OCI-LY1 (cell line): ENCODE measurements around the gene CSGALNACT2.

Experiments
- H2AFZ ChIP-seq: fragments of 200-600 bp; sonication (generic), shearing (Covaris generic); 2 replicates; pipeline ENCODE4 v1.6.0; 2014; ENCODE audit warnings: antibody characterized with exemption, mild to moderate bottlenecking, low read length
- H3F3A ChIP-seq: fragments of 200-600 bp; sonication (generic), shearing (Covaris generic); 2 replicates; pipeline ENCODE4 v1.6.0; 2014; ENCODE audit warnings: mild to moderate bottlenecking, antibody characterized with exemption, low read length, moderate library complexity; ENCODE audit not compliant: insufficient read depth
- H3K27ac ChIP-seq: fragments of 200-600 bp; sonication (generic); 2 replicates; pipeline ENCODE4 v1.5.1; 2014; ENCODE audit warnings: low read length, mixed run types, mild to moderate bottlenecking, low read depth; ENCODE audit not compliant: poor library complexity, severe bottlenecking
- H3K27me3 ChIP-seq: fragments of 200-600 bp; sonication (generic); 2 replicates; pipeline ENCODE4 v1.6.0; 2014; ENCODE audit warnings: antibody characterized with exemption, mild to moderate bottlenecking, low read length, moderate library complexity; ENCODE audit not compliant: insufficient read depth
- H3K36me3 ChIP-seq: fragments of 200-600 bp; sonication (generic); 2 replicates; pipeline ENCODE4 v1.6.1; 2014; ENCODE audit warnings: mild to moderate bottlenecking, antibody characterized with exemption, low read length, moderate library complexity, mixed read lengths; ENCODE audit not compliant: insufficient read depth
- H3K4me1 ChIP-seq: fragments of 200-600 bp; sonication (generic); 2 replicates; pipeline ENCODE4 v1.5.1; 2014; ENCODE audit warnings: mild to moderate bottlenecking, low read length, moderate library complexity; ENCODE audit not compliant: insufficient read depth, severe bottlenecking
- H3K4me2 ChIP-seq: fragments of 200-600 bp; sonication (generic), shearing (Covaris generic); 2 replicates; pipeline ENCODE4 v1.6.1; 2014; ENCODE audit warnings: low read length
- H3K4me3 ChIP-seq: fragments of 200-600 bp; sonication (generic); 2 replicates; pipeline ENCODE4 v1.5.1; 2014; ENCODE audit warnings: low read length, low read depth, mild to moderate bottlenecking, mixed read lengths; ENCODE audit not compliant: poor library complexity, severe bottlenecking
- H3K79me2 ChIP-seq: fragments of 200-600 bp; shearing (Covaris generic); 2 replicates; pipeline ENCODE4 v1.6.1; 2016; ENCODE audit warnings: mixed run types, low read length, mixed read lengths; ENCODE audit not compliant: insufficient read depth
- H3K9ac ChIP-seq: fragments of 200-600 bp; sonication (generic), shearing (Covaris generic); 2 replicates; pipeline ENCODE4 v1.6.1; 2014; ENCODE audit warnings: mild to moderate bottlenecking, low read length, mixed read lengths
- H3K9me2 ChIP-seq: fragments of 200-600 bp; sonication (generic), shearing (Covaris generic); 2 replicates; pipeline ENCODE4 v1.6.1; 2014; ENCODE audit warnings: low read depth, mild to moderate bottlenecking, low read length, mixed read lengths
- H3K9me3 ChIP-seq: fragments of 200-600 bp; shearing (Covaris generic); 2 replicates; pipeline ENCODE4 v1.6.1; 2014; ENCODE audit warnings: low read length, mixed read lengths
- H4K20me1 ChIP-seq: fragments of 200-600 bp; sonication (generic), shearing (Covaris generic); 2 replicates; pipeline ENCODE4 v1.6.0; 2016; ENCODE audit warnings: mild to moderate bottlenecking, low read length; ENCODE audit not compliant: insufficient read depth
- EZH2 ChIP-seq: fragments of 200-600 bp; sonication (generic), shearing (Covaris generic); IDR thresholded peaks from 2 replicates; pipeline ENCODE4 v1.8.0; 2017; ENCODE audit warnings: borderline replicate concordance, mixed run types, mild to moderate bottlenecking, antibody characterized with exemption, low read length, moderate library complexity, mixed read lengths
- TF ChIP-seq, protein P1 (sequence below): fragments of 200-600 bp; sonication (generic), shearing (Covaris generic); IDR thresholded peaks from 2 replicates; pipeline ENCODE4 v1.5.1; 2017; ENCODE audit warnings: mild to moderate bottlenecking, antibody characterized with exemption, low read length, moderate library complexity, mixed read lengths

CSGALNACT2 gene

DNA sequence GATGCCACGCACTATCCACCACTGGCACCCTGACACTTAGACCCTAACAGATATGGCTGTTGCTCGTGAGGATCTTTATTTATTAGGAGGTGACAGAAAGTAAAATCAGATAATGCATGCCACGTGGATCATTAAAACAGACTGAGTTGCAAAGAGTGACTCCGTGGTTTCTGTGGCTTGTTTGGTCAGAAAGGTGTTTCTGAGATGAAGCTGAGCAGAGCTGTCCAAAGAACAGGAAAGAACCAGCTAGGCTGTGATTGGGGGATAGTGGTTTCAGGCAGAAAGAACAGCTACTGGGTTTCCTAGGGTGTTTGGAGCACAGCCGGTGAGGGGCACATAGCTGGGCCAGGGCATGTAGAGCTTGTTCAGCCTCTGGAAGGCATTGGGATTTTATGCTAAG, 34.4 kb downstream of the CSGALNACT2 start:
- H3K4me2 ChIP-seq, result no peak overlapping the region
- H3K27ac ChIP-seq, result no peak overlapping the region
- no peaks in the 10 kb centered on the region for H3K27me3 ChIP-seq
- no peaks in the 10 kb centered on the region for H4K20me1 ChIP-seq
- no peak overlapping the region for H3K4me3 ChIP-seq
- no peaks in the 10 kb centered on the region for H3K79me2 ChIP-seq
- no peaks in the 10 kb centered on the region for H3F3A ChIP-seq
- no peak overlapping the region for H3K9ac ChIP-seq
- H3K36me3 ChIP-seq, result peaks cover 4% of the 10 kb centered on the region
- H3K4me1 ChIP-seq, result no peaks in the 10 kb centered on the region
- H3K9me2 ChIP-seq, result no peaks in the 10 kb centered on the region
- TF ChIP-seq, protein P1, sequence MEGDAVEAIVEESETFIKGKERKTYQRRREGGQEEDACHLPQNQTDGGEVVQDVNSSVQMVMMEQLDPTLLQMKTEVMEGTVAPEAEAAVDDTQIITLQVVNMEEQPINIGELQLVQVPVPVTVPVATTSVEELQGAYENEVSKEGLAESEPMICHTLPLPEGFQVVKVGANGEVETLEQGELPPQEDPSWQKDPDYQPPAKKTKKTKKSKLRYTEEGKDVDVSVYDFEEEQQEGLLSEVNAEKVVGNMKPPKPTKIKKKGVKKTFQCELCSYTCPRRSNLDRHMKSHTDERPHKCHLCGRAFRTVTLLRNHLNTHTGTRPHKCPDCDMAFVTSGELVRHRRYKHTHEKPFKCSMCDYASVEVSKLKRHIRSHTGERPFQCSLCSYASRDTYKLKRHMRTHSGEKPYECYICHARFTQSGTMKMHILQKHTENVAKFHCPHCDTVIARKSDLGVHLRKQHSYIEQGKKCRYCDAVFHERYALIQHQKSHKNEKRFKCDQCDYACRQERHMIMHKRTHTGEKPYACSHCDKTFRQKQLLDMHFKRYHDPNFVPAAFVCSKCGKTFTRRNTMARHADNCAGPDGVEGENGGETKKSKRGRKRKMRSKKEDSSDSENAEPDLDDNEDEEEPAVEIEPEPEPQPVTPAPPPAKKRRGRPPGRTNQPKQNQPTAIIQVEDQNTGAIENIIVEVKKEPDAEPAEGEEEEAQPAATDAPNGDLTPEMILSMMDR, result no peak
- no peak for TF ChIP-seq EZH2
- H2AFZ ChIP-seq, result no peak overlapping the region
- H3K9me3 ChIP-seq, result no peaks in the 10 kb centered on the region

DNA sequence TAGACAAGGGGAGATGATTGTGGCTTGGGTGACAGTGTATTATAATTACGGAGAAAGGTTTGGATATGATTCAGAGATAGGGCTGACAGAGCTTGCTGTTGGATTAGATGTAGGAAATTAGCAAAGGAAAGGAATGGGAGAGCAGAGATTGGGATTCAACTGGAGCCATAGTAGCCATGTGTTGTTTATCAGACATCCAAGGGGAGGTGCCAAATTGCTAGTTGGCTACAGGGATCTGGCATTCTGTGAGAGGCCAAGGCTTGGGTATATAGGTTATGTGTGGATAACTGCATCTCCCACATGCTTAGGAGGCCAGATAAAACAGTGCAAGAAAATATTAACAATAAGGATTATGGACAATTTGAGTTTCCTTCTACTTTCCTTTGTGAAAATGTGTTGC, 34.9 kb downstream of the CSGALNACT2 start:
- Histone ChIP-seq H2AFZ (no peak overlapping the region), H3K9me2 (no peaks in the 10 kb centered on the region), H4K20me1 (no peaks in the 10 kb centered on the region), H3K27ac (no peak overlapping the region), H3K4me1 (no peaks in the 10 kb centered on the region), H3K27me3 (no peaks in the 10 kb centered on the region), H3K36me3 (peaks cover 9% of the 10 kb centered on the region), H3K9me3 (no peaks in the 10 kb centered on the region), H3F3A (no peaks in the 10 kb centered on the region), H3K9ac (no peak overlapping the region), H3K4me3 (no peak overlapping the region), H3K79me2 (no peaks in the 10 kb centered on the region), H3K4me2 (no peak overlapping the region)
- TF ChIP-seq, protein P1, result no peak
- TF ChIP-seq EZH2, result no peak

DNA sequence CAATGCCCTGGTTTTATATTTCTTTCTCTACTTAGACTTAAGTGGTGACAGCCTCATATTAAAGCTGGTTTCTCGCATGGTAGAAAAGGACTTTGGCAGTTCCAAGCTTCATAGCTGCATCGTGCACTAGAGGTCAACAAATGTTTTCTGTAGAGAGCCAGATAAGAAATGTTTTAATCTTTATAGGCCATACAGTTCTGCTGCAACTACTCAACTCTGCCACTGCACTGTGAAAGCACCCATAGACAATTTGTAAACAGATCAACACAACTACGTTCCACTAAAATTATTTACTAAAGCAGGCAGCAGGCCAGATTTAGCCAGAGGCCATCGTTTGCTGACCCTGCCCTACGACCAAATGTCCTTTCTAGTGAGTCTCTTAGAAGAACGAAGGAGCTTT, 36.7 kb downstream of the CSGALNACT2 start:
- no peak overlapping the region for H3K27ac ChIP-seq
- H3K4me1 ChIP-seq, result no peaks in the 10 kb centered on the region
- H2AFZ ChIP-seq, result no peak overlapping the region
- no peak overlapping the region for H3K9ac ChIP-seq
- no peak for TF ChIP-seq EZH2
- TF ChIP-seq, protein P1, result no peak
- no peak overlapping the region for H3K4me3 ChIP-seq
- H3K27me3 ChIP-seq, result no peaks in the 10 kb centered on the region
- H3K4me2 ChIP-seq, result no peak overlapping the region
- no peaks in the 10 kb centered on the region for H3F3A ChIP-seq
- no peaks in the 10 kb centered on the region for H4K20me1 ChIP-seq
- no peaks in the 10 kb centered on the region for H3K9me2 ChIP-seq
- no peaks in the 10 kb centered on the region for H3K9me3 ChIP-seq
- no peaks in the 10 kb centered on the region for H3K79me2 ChIP-seq
- H3K36me3 ChIP-seq, result peaks cover 16% of the 10 kb centered on the region
